ENCODE results near the gene INS.

Gene INS

GRCh38 chr11:2121227-2122130 lies 39.5 kb downstream of the INS start:
- DNase-seq: no peak

- DNase-seq: no peak
These were observed 40.5 kb downstream of the INS start for GRCh38 chr11:2120359-2121100.

GRCh38 chr11:2118677-2119076 lies 42.3 kb downstream of the INS start:
- no peak for DNase-seq

GRCh38 chr11:2116680-2117079 lies 44.3 kb downstream of the INS start:
- no peak for DNase-seq

GRCh38 chr11:2115308-2115707 lies 45.7 kb downstream of the INS start:
- DNase-seq: no peak

GRCh38 chr11:2114430-2115241 lies 46.4 kb downstream of the INS start:
- DNase-seq: no peak

- no peak for DNase-seq
These were observed 47.2 kb downstream of the INS start for GRCh38 chr11:2113776-2114175.

- no peak for DNase-seq
These were observed 50.5 kb downstream of the INS start for GRCh38 chr11:2110521-2110920.
